Esophagus squamous epithelium (tissue), 5 donors: ENCODE results near the gene ERC2. TPM values are rescaled to one million over a fixed set of nuclear protein-coding genes. Genes with fewer than 3 reads are reported as not detected.

Experiments used
- DNase-seq: peaks from one replicate; lab custom pipeline; 2025; lab: John Stamatoyannopoulos, UW
- H3K27ac ChIP-seq, 4 donors: fragments of 200-600 bp; sonication (generic); one replicate each; pipeline ENCODE4 v1.5.1; 2016 to 2019; ENCODE audit warnings: mild to moderate bottlenecking in 1 of 4
- H3K27me3 ChIP-seq, 4 donors: fragments of 200-600 bp; sonication (generic); 1 replicate in 3 of 4; 2 replicates in 1 of 4; pipeline versions ENCODE4 v1.5.1 to v1.6.0; 2017 to 2021; ENCODE audit warnings: antibody characterized with exemption in 1 of 4
- H3K36me3 ChIP-seq, 3 donors: fragments of 200-600 bp; sonication (generic); one replicate each; pipeline ENCODE4 v1.5.1; 2016 to 2019
- H3K4me1 ChIP-seq, 3 donors: fragments of 200-600 bp; sonication (generic); one replicate each; pipeline ENCODE4 v1.5.1; 2017 to 2019
- H3K4me3 ChIP-seq, 4 donors: fragments of 200-600 bp; sonication (generic); 1 replicate in 3 of 4; 2 replicates in 1 of 4; pipeline ENCODE4 v1.5.1; 2016 to 2019; ENCODE audit warnings: mild to moderate bottlenecking in 2 of 4, moderate library complexity in 1 of 4
- H3K9me3 ChIP-seq, 3 donors: fragments of 200-600 bp; sonication (generic); one replicate each; pipeline ENCODE4 v1.5.1; 2016 to 2019
- CTCF ChIP-seq, 6 experiments: fragments of 450-650 bp in 4 of 6; fragments of 200-600 bp in 2 of 6; sonication (generic) in 2 of 6; IDR thresholded peaks; one replicate each; pipeline ENCODE4 v1.5.1; 2016 to 2019; ENCODE audit warnings: antibody characterized with exemption in 6 of 6, mild to moderate bottlenecking in 4 of 6, moderate library complexity in 4 of 6
- POLR2A ChIP-seq, 4 donors: fragments of 450-650 bp; IDR thresholded peaks; one replicate each; pipeline ENCODE4 v1.6.1; 2017; ENCODE audit warnings: antibody characterized with exemption in 4 of 4, mild to moderate bottlenecking in 4 of 4, moderate library complexity in 3 of 4
- WGBS, 2 donors: methylation state at CpG; one replicate each; pipeline ENCODE4 v1.1.5; 2018; 5-methylcytosine and 5-hydroxymethylcytosine counted together
- intact Hi-C: fragments of 100-400 bp; cut with DNase I; formaldehyde crosslinking; loops from one replicate; pipeline ENCODE4 v1.15.0; 2022
- total RNA-seq, 4 donors: library from RNA; depleted of rRNA; stranded (reverse); fragments of >200 nt; gene quantifications; one replicate each; pipeline ENCODE4 v1.1.0, GENCODE V29; 2016
- donor health status: DM: yes; HTN: yes; CAD: no.

The ERC2 gene
- total RNA-seq, 4 donors from 2014 or later: 0.12 to 1.9 (median 0.86) TPM

- Histone ChIP-seq H3K27ac (no peak overlapping the region), H3K4me1 (no peaks in the 10 kb centered on the region), H3K36me3 (no peaks in the 10 kb centered on the region), H3K27me3 (no peaks in the 10 kb centered on the region), H3K4me3 (no peak overlapping the region), H3K9me3 (no peaks in the 10 kb centered on the region)
- DNase-seq: no peak
- no peak for TF ChIP-seq CTCF (IDR thresholded peaks at IDR 0.05)
- no peak for TF ChIP-seq POLR2A (IDR thresholded peaks at IDR 0.05)
- WGBS, 2 donors: 58 to 75% methylated on average over 2 of the region's 2 CpGs
- intact Hi-C loops: no loop called here
Measured at GRCh38 chr3:55789516-55789915, 678.8 kb downstream of the ERC2 start.

GRCh38 chr3:55782807-55783206 lies 685.5 kb downstream of the ERC2 start:
- intact Hi-C loops: no loop called here
- Histone ChIP-seq H3K27ac (no peak overlapping the region), H3K4me3 (no peak overlapping the region), H3K27me3 (no peaks in the 10 kb centered on the region), H3K9me3 (no peaks in the 10 kb centered on the region), H3K4me1 (no peaks in the 10 kb centered on the region), H3K36me3 (no peaks in the 10 kb centered on the region)
- no peak for DNase-seq
- TF ChIP-seq CTCF (IDR thresholded peaks at IDR 0.05): no peak
- TF ChIP-seq POLR2A (IDR thresholded peaks at IDR 0.05): no peak
- 49 to 70% methylated on average over 3 of the region's 3 CpGs for WGBS, 2 donors

DNA sequence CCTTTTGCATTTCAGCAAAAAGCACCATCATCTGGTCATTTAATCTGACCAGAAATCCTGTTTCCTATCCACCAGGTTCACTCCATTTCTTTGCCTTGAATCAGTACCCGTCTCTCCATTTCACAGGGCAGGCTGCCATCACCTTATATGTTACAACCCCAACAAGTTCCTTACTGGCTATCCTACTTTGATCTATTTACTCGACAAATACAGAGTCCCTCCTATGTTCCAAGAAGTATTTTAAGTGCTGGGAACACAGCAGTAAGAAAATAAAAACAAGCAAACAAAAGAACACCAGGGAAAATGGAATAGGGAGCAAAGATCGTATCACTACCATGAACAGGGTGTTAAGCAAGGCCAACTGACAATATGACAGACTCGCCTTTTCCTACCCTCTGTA lies 685.9 kb downstream of the ERC2 start:
- no peak overlapping the region for H3K4me3 ChIP-seq
- no peak for DNase-seq
- H3K36me3 ChIP-seq: no peaks in the 10 kb centered on the region
- no peaks in the 10 kb centered on the region for H3K4me1 ChIP-seq
- H3K27me3 ChIP-seq: no peaks in the 10 kb centered on the region
- no peaks in the 10 kb centered on the region for H3K9me3 ChIP-seq
- intact Hi-C loops: no loop called here
- 69 to 78% methylated on average over 4 of the region's 4 CpGs for WGBS, 2 donors
- H3K27ac ChIP-seq: no peak overlapping the region
- no peak for TF ChIP-seq POLR2A (IDR thresholded peaks at IDR 0.05)
- no peak for TF ChIP-seq CTCF (IDR thresholded peaks at IDR 0.05)

DNA sequence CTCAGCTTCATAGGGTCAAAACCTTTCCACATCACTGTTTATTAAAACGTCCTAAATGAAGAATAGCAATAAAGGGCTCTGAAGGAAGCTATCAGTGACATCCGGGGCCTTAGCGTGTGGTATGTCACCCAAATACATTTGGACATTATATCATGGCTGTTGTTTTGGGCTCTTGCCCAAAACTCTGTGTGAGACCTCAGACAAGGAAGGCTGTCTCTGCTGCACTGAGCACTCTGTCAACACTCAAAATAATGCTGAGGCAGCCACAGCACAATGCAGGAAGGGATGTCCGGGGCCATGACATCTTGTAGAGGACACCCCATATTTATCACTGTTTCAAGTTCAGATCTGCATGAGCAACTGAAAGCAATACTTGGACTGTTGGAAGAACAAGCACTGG lies 687.4 kb downstream of the ERC2 start:
- Histone ChIP-seq H3K27ac (no peak overlapping the region), H3K4me3 (no peak overlapping the region), H3K27me3 (no peaks in the 10 kb centered on the region), H3K36me3 (no peaks in the 10 kb centered on the region), H3K4me1 (no peaks in the 10 kb centered on the region), H3K9me3 (no peaks in the 10 kb centered on the region)
- TF ChIP-seq POLR2A (IDR thresholded peaks at IDR 0.05) (no peak), CTCF (IDR thresholded peaks at IDR 0.05) (no peak)
- intact Hi-C loops: no loop called here
- 71 to 80% methylated on average over 3 to 4 of the region's 4 CpGs for WGBS, 2 donors
- no peak for DNase-seq

DNA sequence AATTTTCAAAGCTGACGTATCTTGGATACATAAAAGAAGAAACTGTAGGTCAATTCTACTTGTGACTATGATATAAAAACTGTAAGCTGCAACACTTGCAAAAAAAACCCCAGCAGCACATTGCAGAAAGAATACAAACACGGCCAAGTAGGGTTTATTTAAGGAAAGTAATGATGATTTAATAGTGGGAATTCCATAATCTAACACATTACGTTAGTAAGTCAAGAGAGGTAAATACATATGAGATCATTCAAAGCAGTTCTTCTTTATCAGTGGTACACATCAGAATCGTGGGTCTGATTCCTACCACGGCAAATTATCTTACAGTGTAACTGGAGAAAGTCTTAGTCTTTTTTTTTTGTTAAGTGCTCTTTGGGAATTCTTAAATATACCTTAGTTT lies 688.7 kb downstream of the ERC2 start:
- no peaks in the 10 kb centered on the region for H3K4me1 ChIP-seq
- intact Hi-C loops: no loop called here
- H3K27ac ChIP-seq: no peak overlapping the region
- DNase-seq: no peak
- WGBS, 2 donors: 62 to 69% methylated on average over 5 of the region's 5 CpGs
- H3K27me3 ChIP-seq: no peaks in the 10 kb centered on the region
- H3K4me3 ChIP-seq: no peak overlapping the region
- no peaks in the 10 kb centered on the region for H3K9me3 ChIP-seq
- H3K36me3 ChIP-seq: no peaks in the 10 kb centered on the region
- TF ChIP-seq CTCF (IDR thresholded peaks at IDR 0.05) (no peak), POLR2A (IDR thresholded peaks at IDR 0.05) (no peak)
